ES-I3 (cell line): ENCODE results near the gene MOSMO.
"Not testable (repeated sequence)": the region's sequence is repeated elsewhere in the genome, so short reads cannot be mapped to it uniquely, and the experiment has no call there.

Experiments used
- H3K36me3 ChIP-seq: 2 replicates; pipeline ENCODE4 v1.6.1; 2013; ENCODE audit warnings: mild to moderate bottlenecking, low read length, control low read depth, moderate library complexity; ENCODE audit not compliant: insufficient read depth
- H3K4me1 ChIP-seq: 2 replicates; pipeline ENCODE4 v1.6.1; 2013; ENCODE audit warnings: mild to moderate bottlenecking, control low read depth, low read length; ENCODE audit not compliant: insufficient read depth
- H3K9ac ChIP-seq: 2 replicates; pipeline ENCODE4 v1.6.1; 2013; ENCODE audit warnings: low read depth, mild to moderate bottlenecking, low read length, moderate library complexity
- H3K9me3 ChIP-seq: 2 replicates; pipeline ENCODE4 v1.6.1; 2013; ENCODE audit warnings: mild to moderate bottlenecking, low read length, moderate library complexity; ENCODE audit not compliant: control insufficient read depth, insufficient read depth

Gene MOSMO

GRCh38 chr16:21990381-21990944, 17.4 kb upstream of the MOSMO start:
- no peaks in the 10 kb centered on the region for H3K36me3 ChIP-seq
- H3K9ac ChIP-seq, result no peak overlapping the region
- peaks cover 8% of the 10 kb centered on the region for H3K4me1 ChIP-seq
- H3K9me3 ChIP-seq, result no peaks in the 10 kb centered on the region

- Histone ChIP-seq H3K4me1 (peaks cover 8% of the 10 kb centered on the region), H3K9ac (no peak overlapping the region), H3K9me3 (no peaks in the 10 kb centered on the region), H3K36me3 (no peaks in the 10 kb centered on the region)
Observed at GRCh38 chr16:21991621-21992020, 16.3 kb upstream of the MOSMO start.

- Histone ChIP-seq H3K36me3 (no peaks in the 10 kb centered on the region), H3K9ac (no peak overlapping the region), H3K4me1 (peaks cover under 1% of the 10 kb centered on the region; the same call in 1 of the 2 replicates), H3K9me3 (no peaks in the 10 kb centered on the region)
Observed at GRCh38 chr16:21994856-21995465, 12.9 kb upstream of the MOSMO start.

GRCh38 chr16:21996923-21997696, 10.8 kb upstream of the MOSMO start:
- Histone ChIP-seq H3K9me3 (no peaks in the 10 kb centered on the region), H3K4me1 (no peaks in the 10 kb centered on the region), H3K9ac (no peak overlapping the region), H3K36me3 (no peaks in the 10 kb centered on the region)

GRCh38 chr16:21997697-21998480, 10.0 kb upstream of the MOSMO start:
- Histone ChIP-seq H3K9me3 (no peaks in the 10 kb centered on the region), H3K4me1 (no peaks in the 10 kb centered on the region), H3K36me3 (no peaks in the 10 kb centered on the region), H3K9ac (no peak overlapping the region)

- Histone ChIP-seq H3K36me3 (no peaks in the 10 kb centered on the region), H3K9ac (peak overlapping the region; percentile 31; the same call in 1 of the 2 replicates), H3K4me1 (peaks cover 1% of the 10 kb centered on the region; the same call in 1 of the 2 replicates), H3K9me3 (no peaks in the 10 kb centered on the region)
Observed at GRCh38 chr16:22001591-22001990, 6.3 kb upstream of the MOSMO start.

GRCh38 chr16:22002047-22002446, 5.9 kb upstream of the MOSMO start:
- not testable (repeated sequence) for H3K9me3 ChIP-seq, H3K36me3 ChIP-seq, H3K4me1 ChIP-seq, H3K9ac ChIP-seq

- Histone ChIP-seq H3K9me3 (no peaks in the 10 kb centered on the region), H3K4me1 (peaks cover 3% of the 10 kb centered on the region; the same call in 1 of the 2 replicates), H3K36me3 (no peaks in the 10 kb centered on the region), H3K9ac (no peak overlapping the region)
Observed at GRCh38 chr16:22003195-22003594, 4.7 kb upstream of the MOSMO start.

GRCh38 chr16:22004341-22004740, 3.6 kb upstream of the MOSMO start:
- H3K36me3 ChIP-seq, result no peaks in the 10 kb centered on the region
- no peak overlapping the region for H3K9ac ChIP-seq
- peaks cover 3% of the 10 kb centered on the region; the same call in 1 of the 2 replicates for H3K4me1 ChIP-seq
- H3K9me3 ChIP-seq, result no peaks in the 10 kb centered on the region

- Histone ChIP-seq H3K4me1 (peaks cover 3% of the 10 kb centered on the region; the same call in 1 of the 2 replicates), H3K9ac (no peak overlapping the region), H3K36me3 (no peaks in the 10 kb centered on the region), H3K9me3 (no peaks in the 10 kb centered on the region)
Observed at GRCh38 chr16:22005746-22006145, 2.2 kb upstream of the MOSMO start.

GRCh38 chr16:22006636-22007035, 1.3 kb upstream of the MOSMO start:
- H3K4me1 ChIP-seq, result peaks cover 3% of the 10 kb centered on the region; the same call in 1 of the 2 replicates
- H3K9me3 ChIP-seq, result no peaks in the 10 kb centered on the region
- no peak overlapping the region for H3K9ac ChIP-seq
- H3K36me3 ChIP-seq, result no peaks in the 10 kb centered on the region

- Histone ChIP-seq H3K9ac (peak overlapping the region; percentile 88; the same call in 1 of the 2 replicates), H3K9me3 (no peaks in the 10 kb centered on the region), H3K4me1 (peaks cover 3% of the 10 kb centered on the region; the same call in 1 of the 2 replicates), H3K36me3 (no peaks in the 10 kb centered on the region)
Observed at GRCh38 chr16:22007159-22007508, 777 bp upstream of the MOSMO start.

GRCh38 chr16:22008215-22009059, 526 bp downstream of the MOSMO start:
- Histone ChIP-seq H3K4me1 (peaks cover 3% of the 10 kb centered on the region; the same call in 1 of the 2 replicates), H3K9ac (peak overlapping the region; percentile 81), H3K36me3 (no peaks in the 10 kb centered on the region), H3K9me3 (no peaks in the 10 kb centered on the region)
